Thymus (tissue), 11 donors: ENCODE measurements around the gene MLX. TPM values are rescaled to one million over a fixed set of nuclear protein-coding genes. Genes with fewer than 3 reads are reported as not detected.

Experiments
- DNase-seq, 9 donors: peaks; one replicate each; pipeline ENCODE4 v3.0.0-alpha.2; 2013; ENCODE audit warnings: low spot score in 9 of 9, low read depth in 6 of 9, missing footprints in 1 of 9
- H3K27ac ChIP-seq, 2 donors: one replicate each; pipeline ENCODE4 v1.5.1; 2013; ENCODE audit warnings: control low read depth in 1 of 2, low read depth in 1 of 2, low read length in 1 of 2, mild to moderate bottlenecking in 1 of 2, moderate library complexity in 1 of 2
- H3K27me3 ChIP-seq, 2 donors: one replicate each; pipeline ENCODE4 v1.5.1; 2013; ENCODE audit warnings: low read length in 1 of 2; ENCODE audit not compliant: control insufficient read depth in 2 of 2, insufficient read depth in 1 of 2
- H3K36me3 ChIP-seq, 2 donors: one replicate each; pipeline ENCODE4 v1.5.1; 2013; ENCODE audit warnings: low read length in 1 of 2, mild to moderate bottlenecking in 1 of 2, moderate library complexity in 1 of 2; ENCODE audit not compliant: control insufficient read depth in 2 of 2, insufficient read depth in 2 of 2
- H3K4me1 ChIP-seq, 2 donors: one replicate each; pipeline ENCODE4 v1.5.1; 2013; ENCODE audit warnings: low read length in 2 of 2; ENCODE audit not compliant: control insufficient read depth in 2 of 2, insufficient read depth in 2 of 2
- H3K4me3 ChIP-seq, 2 donors: one replicate each; pipeline ENCODE4 v1.5.1; 2013; ENCODE audit warnings: low read length in 2 of 2, control low read depth in 1 of 2, mild to moderate bottlenecking in 1 of 2
- H3K9me3 ChIP-seq, 2 donors: one replicate each; pipeline ENCODE4 v1.5.1; 2013; ENCODE audit warnings: low read length in 1 of 2, mild to moderate bottlenecking in 1 of 2; ENCODE audit not compliant: control insufficient read depth in 2 of 2, insufficient read depth in 1 of 2
- WGBS: extraction: QIAGEN DNeasy Blood & Tissue Kit; methylation state at CpG from one replicate; pipeline ENCODE4 v1.1.7; 2013; 5-methylcytosine and 5-hydroxymethylcytosine counted together
- polyA plus RNA-seq: library from polyadenylated mRNA; stranded (reverse); fragments of 200-250 nt; gene quantifications from one replicate; pipeline ENCODE4 v1.2.3, GENCODE V29; 2013
- total RNA-seq: library from RNA; stranded (reverse); fragments of 120-200 nt; gene quantifications from one replicate; pipeline ENCODE4 v1.2.4, GENCODE V29; 2013
- donor health status: healthy.

MLX gene
- total and polyA plus RNA-seq, 2 donors: 29.3 to 45.2 TPM

- Histone ChIP-seq H3K4me1 (peaks cover 25 to 55% of the 10 kb centered on the region in 2 donors), H3K27ac (peak overlapping the region in 1 of 2 donors; percentile 36), H3K36me3 (no peaks in the 10 kb centered on the region), H3K27me3 (no peaks in the 10 kb centered on the region), H3K4me3 (peak overlapping the region; percentile 36 to 56), H3K9me3 (peaks cover 0 to 3% of the 10 kb centered on the region in 2 donors)
- peak in 2 of 9 donors; percentile 35 to 65 for DNase-seq
- 15% methylated on average over 60 of the region's 60 CpGs for WGBS
These were observed 35.2 kb upstream of the MLX start for GRCh38 chr17:42531455-42532354.

- H3K27me3 ChIP-seq: no peaks in the 10 kb centered on the region
These were observed 31.5 kb upstream of the MLX start for GRCh38 chr17:42535155-42536047.

GRCh38 chr17:42536048-42536371 lies 30.9 kb upstream of the MLX start, which contains the start of gene NAGLU:
NAGLU (plus strand) TSS chr17:42536241; CDS start chr17:42536273, 32 bp downstream.
- peaks cover 3 to 13% of the 10 kb centered on the region in 2 donors for H3K36me3 ChIP-seq
- peak in 4 of 9 donors; percentile 57 to 82 (median 74) for DNase-seq
- H3K27ac ChIP-seq: peak within 1 kb of the TSS; percentile 69 to 91
- peaks cover 16 to 37% of the 10 kb centered on the region in 2 donors for H3K4me1 ChIP-seq
- peak within 1 kb of the TSS; percentile 61 to 88 for H3K4me3 ChIP-seq
- H3K9me3 ChIP-seq: peaks cover 0 to 4% of the 10 kb centered on the region in 2 donors
- no peaks in the 10 kb centered on the region for H3K27me3 ChIP-seq
- under 1% methylated on average over 40 of the region's 40 CpGs for WGBS

More at GRCh38 chr17:42535155-42536047, 31.5 kb upstream of the MLX start:
- peaks cover 21 to 37% of the 10 kb centered on the region in 2 donors for H3K4me1 ChIP-seq
- peak overlapping the region; percentile 55 to 88 for H3K4me3 ChIP-seq
- DNase-seq: no peak
- peak overlapping the region; percentile 61 to 69 for H3K27ac ChIP-seq
- peaks cover 0 to 11% of the 10 kb centered on the region in 2 donors for H3K36me3 ChIP-seq
- WGBS: 52% methylated on average over 26 of the region's 26 CpGs
- H3K9me3 ChIP-seq: peaks cover 0 to 4% of the 10 kb centered on the region in 2 donors

GRCh38 chr17:42536372-42537155 lies 30.3 kb upstream of the MLX start:
- Histone ChIP-seq H3K27ac (peak overlapping the region; percentile 51 to 91), H3K4me3 (peak overlapping the region; percentile 61 to 88), H3K4me1 (peaks cover 13 to 37% of the 10 kb centered on the region in 2 donors), H3K9me3 (peaks cover 0 to 4% of the 10 kb centered on the region in 2 donors), H3K27me3 (no peaks in the 10 kb centered on the region), H3K36me3 (peaks cover 5 to 19% of the 10 kb centered on the region in 2 donors)
- peak in 3 of 9 donors; percentile 53 to 71 (median 55) for DNase-seq
- WGBS: 1% methylated on average over 65 of the region's 65 CpGs

- 92% methylated on average over 31 of the region's 31 CpGs for WGBS
- peaks cover 9 to 34% of the 10 kb centered on the region in 2 donors for H3K4me1 ChIP-seq
- no peak for DNase-seq
These were observed 29.6 kb upstream of the MLX start for GRCh38 chr17:42537156-42537805.

GRCh38 chr17:42537826-42538451 lies 29.0 kb upstream of the MLX start:
- Histone ChIP-seq H3K9me3 (peaks cover 0 to 4% of the 10 kb centered on the region in 2 donors), H3K36me3 (peaks cover 11 to 27% of the 10 kb centered on the region in 2 donors), H3K27ac (no peak overlapping the region), H3K27me3 (no peaks in the 10 kb centered on the region), H3K4me1 (peaks cover 9 to 37% of the 10 kb centered on the region in 2 donors), H3K4me3 (no peak overlapping the region)
- WGBS: 98% methylated on average over 5 of the region's 5 CpGs
- DNase-seq: no peak

More at GRCh38 chr17:42537156-42537805, 29.6 kb upstream of the MLX start:
- peaks cover 6 to 21% of the 10 kb centered on the region in 2 donors for H3K36me3 ChIP-seq
- no peak overlapping the region for H3K27ac ChIP-seq
- H3K27me3 ChIP-seq: no peaks in the 10 kb centered on the region
- H3K9me3 ChIP-seq: peaks cover 0 to 4% of the 10 kb centered on the region in 2 donors
- peak overlapping the region; percentile 61 to 88 for H3K4me3 ChIP-seq

GRCh38 chr17:42538482-42538881 lies 28.4 kb upstream of the MLX start:
- peaks cover 15 to 30% of the 10 kb centered on the region in 2 donors for H3K36me3 ChIP-seq
- WGBS: 98% methylated on average over 14 of the region's 14 CpGs
- H3K27me3 ChIP-seq: no peaks in the 10 kb centered on the region
- no peak for DNase-seq
- no peak overlapping the region for H3K27ac ChIP-seq
- H3K9me3 ChIP-seq: peaks cover 0 to 4% of the 10 kb centered on the region in 2 donors
- H3K4me3 ChIP-seq: no peak overlapping the region
- peaks cover 9 to 37% of the 10 kb centered on the region in 2 donors for H3K4me1 ChIP-seq
